GM19328 (cell line): ENCODE results near the gene LGALS3BP.
"Not testable (repeated sequence)": the region's sequence is repeated elsewhere in the genome, so short reads cannot be mapped to it uniquely, and the experiment has no call there.

Experiments used
- ATAC-seq: cut with Tn5 transposase; IDR thresholded peaks from one replicate; pipeline ENCODE4 v1.9.1; 2021; ENCODE audit warnings: mild to moderate bottlenecking, moderate library complexity; ENCODE audit not compliant: unreplicated experiment

The LGALS3BP gene

DNA sequence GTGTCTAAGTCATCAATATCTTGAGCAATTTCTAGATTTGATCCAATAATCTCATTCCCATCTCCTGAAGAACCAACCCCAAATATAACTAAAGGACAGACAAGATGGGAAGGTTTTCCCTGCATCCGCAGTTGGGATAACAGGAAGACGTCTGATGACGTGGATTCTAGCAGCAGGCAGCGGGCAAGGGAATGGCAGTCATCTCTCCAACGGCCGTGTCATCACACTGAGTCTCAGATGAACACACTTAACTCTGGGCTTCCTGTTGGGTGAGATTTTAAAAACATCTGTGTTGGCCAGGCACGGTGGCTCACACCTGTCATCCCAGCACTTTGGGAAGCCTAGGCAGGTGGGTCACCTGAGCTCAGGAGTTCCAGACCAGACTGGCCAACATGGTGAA lies 33.6 kb downstream of the LGALS3BP start:
- ATAC-seq, result no peak

DNA sequence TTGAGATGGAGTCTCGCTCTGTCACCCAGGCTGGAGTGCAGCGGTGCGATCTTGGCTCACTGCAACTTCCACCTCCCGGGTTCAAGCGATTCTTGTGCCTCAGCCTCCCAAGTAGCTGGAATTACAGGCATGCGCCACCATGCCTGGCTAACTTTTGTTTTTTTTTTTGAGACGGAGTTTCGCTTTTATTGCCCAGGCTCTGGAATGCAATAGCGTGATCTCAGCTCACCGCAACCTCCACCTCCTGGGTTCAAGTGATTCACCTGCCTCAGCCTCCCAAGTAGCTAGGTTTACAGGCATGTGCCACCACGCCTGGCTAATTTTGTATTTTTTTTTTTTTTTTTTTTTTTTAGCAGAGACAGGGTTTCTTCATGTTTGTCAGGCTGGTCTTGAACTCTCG lies 34.3 kb downstream of the LGALS3BP start:
- not testable (repeated sequence) for ATAC-seq

DNA sequence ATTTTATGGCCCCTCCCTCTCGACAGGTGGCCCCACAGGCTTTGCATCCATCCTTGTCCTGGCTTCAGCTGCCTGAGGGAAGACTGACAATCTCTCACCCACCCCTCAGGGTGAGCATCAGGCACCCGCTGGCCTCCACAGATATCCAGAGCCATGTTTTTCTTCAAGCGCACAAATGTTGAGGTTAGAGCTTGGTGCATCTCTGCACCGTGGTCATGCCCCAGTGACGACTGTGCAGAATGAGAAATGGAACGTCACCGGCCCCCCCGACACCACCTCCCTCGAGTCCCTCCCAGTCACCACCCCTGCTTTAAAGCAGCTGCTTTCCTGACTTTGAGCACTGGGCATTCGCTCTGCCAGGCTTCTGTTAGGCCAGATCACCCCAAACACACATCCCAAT lies 34.8 kb downstream of the LGALS3BP start:
- no peak for ATAC-seq

DNA sequence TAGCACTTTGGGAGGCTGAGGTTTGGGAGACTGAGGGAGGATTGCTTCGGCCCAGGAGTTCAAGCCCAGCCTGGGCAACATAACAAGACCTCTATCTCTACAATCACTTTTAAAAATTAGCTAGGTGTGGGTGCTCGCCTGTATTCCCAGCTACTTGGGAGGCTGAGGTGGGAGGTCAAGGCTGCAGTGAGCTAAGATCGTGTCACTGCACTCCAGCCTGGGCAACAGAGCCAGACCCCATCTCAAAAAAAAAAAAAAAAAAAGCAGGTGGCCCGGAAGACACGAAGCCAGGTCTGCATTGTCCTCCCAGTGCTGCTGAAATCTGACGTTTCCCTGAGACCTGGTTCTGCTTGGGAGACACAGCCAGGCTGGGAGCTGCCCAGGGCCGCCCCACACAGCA lies 35.7 kb downstream of the LGALS3BP start:
- no peak for ATAC-seq

DNA sequence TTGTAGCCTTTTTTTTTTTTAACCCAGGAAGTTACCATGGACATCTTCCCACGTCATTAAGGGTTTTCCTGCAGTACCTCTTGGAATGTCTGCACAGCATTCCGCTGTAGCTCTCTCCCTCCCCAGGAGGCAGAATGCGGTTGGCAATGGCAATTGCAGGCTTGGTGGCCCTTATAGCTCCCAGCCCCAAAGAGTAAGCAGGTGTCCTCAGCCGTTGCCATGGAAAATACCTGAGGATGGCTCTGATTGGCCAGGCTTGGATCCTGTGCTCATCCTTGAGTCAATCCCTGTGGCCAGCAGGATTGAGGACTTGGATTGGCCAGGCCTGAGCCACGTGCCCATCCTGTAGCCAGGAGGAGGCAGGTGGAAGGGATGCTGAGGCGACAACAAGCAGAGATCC lies 39.0 kb downstream of the LGALS3BP start:
- ATAC-seq, result no peak

DNA sequence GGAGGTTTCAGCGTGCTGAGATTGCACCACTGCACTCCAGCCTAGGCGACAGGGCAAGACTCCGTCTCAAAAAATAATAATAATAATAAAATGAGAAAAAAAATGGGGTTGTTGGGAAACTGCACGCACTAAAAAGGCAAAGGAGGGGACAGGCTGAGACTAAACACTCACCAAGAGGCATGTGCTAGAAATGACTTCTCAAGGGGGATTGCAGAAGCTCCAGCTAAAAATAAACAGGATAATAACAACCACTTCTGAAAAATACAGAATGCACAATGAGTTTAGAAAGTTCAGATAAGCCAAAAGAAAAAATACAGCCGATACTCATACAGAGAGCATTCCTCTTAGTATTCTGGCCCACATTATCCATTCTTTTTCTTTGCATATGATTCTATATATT lies 39.5 kb downstream of the LGALS3BP start:
- ATAC-seq, result no peak

DNA sequence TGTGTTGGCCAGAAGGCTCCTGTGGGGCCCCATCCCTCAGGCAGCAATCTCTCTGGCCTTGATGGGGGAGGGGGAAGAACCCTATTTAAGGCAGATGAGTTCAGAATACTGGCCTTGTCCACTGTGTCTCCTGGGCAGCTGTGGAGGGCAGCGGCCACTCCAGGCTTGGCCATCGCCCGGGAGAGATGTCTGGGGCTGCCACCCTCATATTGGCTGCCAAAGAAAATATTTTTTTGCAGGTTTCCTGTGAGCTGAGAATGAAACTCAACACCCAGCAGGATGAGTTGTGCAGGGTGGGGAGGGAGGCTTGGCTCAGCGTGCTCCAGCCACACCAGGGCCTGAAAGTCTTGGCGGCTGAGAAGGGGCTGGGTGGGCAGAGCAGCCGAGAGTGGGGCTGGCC lies 40.1 kb downstream of the LGALS3BP start:
- no peak for ATAC-seq

DNA sequence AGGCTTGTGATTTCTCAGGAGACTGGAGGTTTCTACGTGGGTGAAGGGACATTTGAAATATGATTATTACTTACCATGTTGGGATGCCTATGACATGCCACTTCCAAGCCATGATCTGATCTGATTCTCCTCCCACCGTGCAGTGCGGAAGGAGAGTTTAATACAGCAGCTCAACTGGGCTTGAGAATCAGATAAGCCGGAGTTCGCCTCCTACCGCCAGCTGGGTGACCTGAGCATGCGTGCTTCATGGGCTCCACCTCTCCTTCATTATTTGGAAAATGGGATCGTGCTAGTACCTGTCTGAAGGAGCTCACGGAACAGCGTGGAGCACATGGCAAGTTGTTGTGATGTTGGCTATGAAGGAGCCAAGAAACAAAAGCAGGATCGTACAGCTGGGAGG lies 42.2 kb downstream of the LGALS3BP start:
- ATAC-seq, result no peak

DNA sequence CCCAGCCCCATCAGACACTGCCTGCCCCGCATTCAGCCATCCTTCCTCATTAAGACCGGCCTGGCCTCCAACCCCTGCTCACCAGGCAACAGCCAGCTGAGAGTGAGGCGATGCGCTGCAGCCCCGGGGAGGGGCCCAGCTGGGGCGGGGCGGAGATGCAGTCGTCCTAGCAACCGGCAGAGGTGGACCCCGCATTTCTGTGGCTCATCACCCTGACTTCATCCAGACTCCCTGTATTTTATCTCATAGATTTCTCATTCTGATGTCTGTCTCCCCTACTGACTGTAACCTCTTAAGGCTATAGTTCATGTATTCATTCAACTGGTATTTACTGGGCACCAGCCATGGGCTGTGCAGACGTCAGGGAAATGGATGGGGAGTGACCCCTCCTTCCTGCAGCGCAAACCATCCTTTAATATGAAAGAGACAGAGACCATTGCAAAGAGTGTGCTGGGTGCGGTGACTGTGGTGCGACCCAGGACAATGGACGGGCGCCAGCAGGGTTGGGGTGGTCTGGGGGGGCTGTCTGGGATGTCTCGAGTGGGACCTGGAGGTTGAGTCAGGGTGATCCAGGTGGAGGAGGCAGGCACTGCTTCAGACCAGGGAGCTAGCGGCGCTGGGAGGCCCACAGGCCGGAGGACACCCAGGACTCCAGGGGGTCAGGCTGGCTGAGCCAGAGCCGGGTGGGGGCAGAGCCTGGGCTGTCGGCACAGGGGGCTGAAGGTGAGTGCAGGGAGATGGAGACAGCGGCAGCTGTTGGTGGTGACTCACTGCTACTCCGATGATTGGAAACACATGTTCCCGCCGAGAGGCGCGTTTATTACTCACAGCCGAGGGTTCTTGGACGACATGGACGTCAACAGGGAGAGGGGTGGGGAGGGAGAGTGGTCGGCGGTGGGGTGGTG lies 44.1 kb downstream of the LGALS3BP start:
- no peak for ATAC-seq

DNA sequence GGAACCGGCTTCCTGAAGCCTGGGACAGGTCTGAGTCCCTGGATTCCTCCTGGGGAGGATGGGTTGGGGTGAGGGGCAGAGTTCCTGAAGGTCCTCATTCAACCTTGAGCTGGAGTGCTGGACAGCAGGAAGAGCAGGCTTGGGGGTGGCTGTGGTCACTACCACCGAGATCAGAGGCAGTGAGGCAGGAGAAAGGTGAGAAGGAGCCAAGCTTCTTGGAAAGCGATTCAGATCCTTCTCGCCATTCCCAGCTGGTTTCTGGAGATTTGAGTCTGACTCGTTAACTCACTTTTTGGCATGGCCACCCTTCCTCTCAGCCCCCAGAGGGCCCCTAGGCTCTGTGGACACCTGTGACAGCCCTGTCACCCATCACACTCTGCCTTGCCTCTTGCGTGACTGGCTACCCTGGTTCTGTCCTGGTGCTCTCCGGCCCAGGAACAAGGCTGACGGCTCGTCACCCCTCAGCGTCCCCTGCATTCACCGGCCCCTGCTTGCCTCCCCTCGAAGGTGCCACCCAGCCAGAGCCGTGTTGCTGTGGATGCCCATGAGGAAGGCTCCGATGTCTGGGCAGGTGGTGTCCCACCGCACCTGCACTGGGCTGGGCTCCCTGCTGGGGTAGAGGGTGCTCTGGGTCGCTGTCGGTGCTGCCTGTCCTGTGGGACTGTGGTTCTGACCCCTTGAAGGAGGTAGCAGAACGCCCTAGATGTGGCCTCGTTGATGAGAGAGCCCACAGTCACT lies 44.9 kb downstream of the LGALS3BP start:
- ATAC-seq, result no peak

DNA sequence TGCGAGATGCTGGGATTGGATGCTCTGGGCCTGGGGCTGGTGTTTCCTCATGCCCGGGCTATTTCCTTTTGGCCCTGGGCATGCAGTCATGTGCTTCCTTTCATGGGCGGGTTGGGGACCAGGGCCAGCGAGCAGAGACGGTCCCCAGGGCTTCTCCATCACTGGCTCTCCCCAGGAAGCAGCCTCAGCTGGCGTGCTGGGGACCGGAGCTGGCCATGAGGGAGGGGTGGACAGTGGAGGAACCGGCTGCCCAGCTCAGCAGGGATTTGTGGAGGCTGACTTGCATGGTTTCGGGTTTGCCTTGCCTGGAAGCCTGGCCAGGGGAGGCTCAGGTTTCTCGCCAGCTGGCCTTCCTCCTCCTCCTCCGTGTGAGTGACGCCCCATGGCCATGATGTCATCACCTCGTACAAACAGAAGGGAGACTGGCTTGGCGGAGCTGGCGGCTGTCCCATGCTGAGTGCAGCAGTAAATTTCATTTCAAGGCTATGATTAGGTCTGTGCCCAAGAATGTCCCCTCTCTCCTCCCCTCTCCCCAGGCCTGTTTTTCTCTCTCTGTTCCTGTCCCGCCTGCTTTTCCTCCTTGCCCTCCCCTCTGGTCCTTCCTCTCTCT lies 45.7 kb downstream of the LGALS3BP start:
- ATAC-seq, result no peak

DNA sequence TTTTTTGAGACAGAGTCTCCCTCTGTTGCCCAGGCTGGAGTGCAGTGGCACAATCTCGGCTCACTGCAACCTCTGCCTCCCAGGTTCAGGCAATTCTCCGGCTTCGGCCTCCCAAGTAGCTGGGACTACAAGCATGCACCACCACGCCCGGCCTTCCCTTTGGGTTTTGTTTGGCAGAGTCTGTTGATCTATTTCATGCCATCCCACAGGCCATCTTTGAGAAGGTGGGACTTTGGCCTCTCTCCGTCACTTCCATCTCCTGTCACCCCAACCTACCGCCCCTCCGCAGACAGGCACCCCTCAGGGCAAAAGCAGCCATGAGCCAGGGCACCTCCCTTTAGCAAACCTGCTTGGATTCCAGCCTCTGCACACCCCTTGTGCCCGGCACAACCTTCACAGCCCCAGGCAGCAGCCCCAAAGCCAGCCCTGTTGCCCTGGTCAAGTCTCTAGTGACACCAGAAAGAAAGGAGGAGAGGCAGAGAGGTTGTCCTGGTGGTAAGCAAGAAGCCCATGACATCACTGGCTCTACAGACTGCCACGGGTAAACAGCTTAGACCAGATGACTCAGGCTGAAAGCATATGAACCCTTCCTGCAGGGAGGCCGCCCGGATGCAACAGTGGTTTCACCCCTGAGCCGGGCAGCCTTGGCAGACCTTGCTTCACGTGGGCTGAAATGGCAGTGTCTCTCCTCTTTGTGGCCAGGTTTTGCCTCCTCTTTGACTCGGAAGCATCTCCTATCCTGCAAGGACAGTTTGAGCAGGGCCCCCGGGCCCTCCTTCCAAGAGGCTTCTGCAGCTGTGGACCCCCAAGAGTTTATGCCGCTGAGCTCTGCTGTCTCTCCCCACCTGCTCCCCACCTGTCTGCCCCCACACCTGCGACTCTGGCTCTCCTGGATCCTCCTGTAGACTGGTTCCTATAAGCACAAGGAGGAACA lies 46.4 kb downstream of the LGALS3BP start:
- ATAC-seq, result no peak

DNA sequence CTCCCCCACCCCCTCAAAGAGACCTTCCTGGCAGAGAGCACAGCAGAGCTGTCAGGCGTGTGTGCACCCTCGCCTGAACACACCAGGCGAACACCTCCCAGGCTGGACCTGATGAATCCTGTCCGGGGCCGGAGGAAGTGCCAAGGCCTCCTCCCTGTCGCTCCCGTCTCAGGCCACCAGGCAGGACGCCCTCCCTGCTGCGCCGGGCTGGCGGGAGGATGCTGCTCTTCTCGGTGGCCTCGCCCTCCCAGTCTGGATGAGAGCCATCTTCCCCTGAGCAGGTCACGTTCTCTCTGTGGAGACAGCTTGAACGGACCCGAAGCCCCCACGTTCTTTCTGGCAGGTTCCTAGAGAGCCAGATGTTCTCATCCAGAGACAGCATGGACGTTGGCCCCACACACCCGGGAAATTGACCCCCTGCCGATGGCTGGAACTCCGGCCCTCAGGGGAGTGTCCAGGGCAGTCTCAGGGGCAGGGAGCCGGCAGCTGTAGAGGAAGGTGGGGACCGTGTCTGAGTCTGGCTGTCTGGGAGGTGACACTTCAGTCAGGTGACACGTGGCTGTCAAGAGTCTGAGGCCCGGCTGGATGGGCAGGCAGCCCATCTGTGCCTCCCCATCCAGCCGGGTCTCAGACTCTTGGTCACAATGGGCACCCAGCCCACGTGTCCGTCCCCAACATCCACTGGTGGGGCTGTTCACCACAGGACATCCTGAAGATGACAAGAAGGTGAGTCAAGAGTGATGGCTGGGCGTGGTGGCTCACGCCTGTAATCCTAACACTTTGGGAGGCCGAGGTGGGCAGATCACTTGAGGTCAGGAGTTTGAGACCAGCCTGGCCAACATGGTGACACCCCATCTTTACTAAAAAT lies 49.6 kb downstream of the LGALS3BP start:
- no peak for ATAC-seq

DNA sequence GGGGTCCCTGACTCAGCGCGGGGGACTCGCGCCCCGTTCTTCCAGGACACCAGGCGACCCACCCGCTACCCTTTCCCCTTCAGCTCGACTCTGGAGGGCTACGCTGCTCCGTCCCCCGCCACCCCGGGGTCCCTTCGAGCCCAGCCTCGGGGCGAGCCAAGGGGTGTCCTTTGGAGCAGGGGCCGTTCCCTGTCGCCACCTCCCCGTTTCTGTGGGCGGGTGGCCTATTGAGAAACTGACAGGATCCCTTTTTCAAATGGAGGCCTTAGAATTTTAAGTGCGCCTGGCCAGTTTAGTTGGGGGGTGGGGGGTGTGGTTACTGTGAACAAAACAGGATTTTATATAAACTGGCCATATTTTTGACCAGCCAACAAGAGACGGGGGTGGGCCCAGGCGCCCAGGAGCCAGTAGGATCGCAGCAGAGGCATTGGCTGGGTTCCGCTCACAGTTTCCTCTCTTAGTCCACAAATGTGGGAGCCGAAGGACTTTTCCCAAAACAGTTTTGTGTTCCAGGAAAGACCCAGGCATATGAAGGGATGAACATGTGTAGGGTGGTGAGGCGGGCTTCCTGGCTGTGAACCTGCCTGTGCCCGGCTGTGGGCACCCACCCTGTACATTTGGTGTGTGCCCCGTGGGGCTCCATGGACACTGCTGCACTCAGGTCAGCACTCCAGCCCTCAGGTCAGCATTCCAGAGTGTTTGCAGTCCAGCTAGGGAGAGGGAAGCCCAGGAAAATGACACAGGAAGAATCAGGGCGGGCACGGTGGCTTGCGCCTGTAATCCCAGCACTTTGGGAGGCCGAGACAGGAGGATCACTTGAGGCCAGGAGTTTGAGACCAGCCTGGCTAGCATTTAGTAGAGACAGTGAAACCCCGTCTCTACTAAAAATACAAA lies 53.8 kb downstream of the LGALS3BP start:
- ATAC-seq, result no peak

DNA sequence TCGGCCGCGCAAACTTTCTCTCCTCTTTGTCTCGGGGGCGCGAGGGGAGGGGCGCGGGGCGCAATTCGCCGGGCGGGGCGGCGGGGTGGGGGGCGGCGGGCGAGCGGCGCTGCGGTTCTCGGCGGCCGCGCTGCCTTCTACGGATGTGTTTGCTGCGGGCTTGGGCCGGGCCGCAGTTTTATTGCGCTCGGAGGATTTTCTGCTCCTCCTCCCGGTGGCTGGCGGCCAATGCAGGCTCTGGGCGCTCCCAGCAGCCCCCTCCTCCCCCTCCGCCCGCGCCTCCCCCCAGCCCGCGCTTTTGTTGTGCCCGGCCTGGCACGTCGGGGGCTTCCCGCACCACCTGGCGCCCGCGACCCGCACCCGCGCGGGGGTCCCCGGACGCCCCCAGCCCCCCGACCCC lies 54.5 kb downstream of the LGALS3BP start, which contains the start of gene TIMP2:
TIMP2 (minus strand) TSS at position 154 of the 400 bp plus-strand sequence. CDS start 299 bp downstream, outside the sequence.
- ATAC-seq, result no peak

DNA sequence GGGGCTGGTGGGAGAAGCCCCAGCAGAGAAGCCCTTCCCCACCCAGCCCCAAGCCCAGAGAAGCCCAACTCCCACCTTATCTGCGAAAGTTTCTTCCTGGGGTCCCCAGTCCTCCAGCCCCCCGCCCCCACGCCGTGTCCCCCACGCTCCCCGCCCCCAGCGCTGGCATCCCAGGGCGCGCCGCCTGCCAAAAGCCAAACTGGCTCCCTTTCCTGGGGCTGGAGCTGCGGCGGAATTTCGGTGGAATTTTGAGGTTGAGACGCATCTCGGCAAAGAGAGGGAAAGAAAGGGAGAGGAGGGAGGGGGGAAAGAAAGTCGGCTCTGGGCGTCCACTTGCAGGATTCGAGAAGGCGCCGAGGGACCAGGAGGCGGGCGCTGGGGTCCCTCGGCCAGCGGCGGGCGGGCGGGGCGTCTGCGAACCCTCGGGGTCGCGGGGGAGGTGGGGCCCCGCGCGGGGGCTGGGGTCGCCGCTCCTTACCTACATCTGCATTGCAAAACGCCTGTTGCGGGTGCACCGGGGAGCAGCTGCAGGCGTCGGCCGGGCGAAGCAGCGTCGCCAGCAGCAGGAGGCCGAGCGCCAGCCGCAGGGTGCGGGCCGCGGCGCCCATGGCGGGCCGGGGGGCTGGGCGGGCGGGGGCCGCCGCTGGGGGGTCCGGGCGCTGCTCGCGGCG lies 55.1 kb downstream of the LGALS3BP start:
- ATAC-seq, result no peak

DNA sequence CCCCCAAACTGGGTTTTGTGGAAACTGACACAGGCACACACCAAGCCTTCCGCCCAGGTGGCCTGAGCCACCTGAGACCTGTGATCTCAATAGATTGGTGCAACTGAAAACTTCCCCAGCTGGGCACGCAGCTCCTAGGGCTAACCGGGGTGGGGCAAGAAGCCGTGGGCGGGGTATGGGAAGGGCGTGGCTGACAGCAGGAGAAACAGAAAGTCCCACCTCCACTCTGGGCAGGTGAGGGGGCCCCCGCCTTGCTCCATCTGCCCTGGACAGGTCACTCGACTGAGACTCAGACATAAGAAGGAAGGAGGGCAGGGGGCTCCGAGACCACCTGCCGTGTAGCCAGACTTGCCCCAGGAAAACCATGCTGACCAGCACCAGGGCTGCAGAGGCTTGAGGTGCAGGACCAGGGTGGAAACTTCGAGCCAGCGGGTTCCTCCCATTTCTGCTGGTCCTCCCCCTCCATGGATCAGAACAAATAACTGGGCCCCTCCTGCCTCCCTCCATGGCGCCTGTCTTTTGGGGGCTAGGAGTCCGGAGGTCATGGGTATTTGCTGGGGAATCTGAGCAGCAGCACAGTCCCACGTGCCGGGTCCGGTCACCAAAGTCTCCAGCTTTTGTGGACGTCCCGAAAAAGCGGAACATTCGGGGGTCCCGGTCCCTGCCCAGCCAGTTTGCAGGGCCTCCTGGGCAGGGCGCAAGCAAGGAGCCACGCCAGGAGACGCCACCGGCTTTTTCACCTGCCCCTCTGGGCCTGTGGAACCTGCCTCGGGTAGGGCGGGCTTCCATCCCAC lies 55.9 kb downstream of the LGALS3BP start:
- ATAC-seq, result no peak
